H1 (cell line): ENCODE data around the gene CCNK. TPM values are rescaled to one million over a fixed set of nuclear protein-coding genes. Genes with fewer than 3 reads are reported as not detected.

Experiments
- CTCF ChIA-PET: fragments of 300-600 bp; sonication (Branson Sonifier 250); formaldehyde crosslinking; loops from one replicate; lab custom pipeline; 2021; ENCODE audit not compliant: partially characterized antibody; lab: Charles Lee
- POLR2A ChIA-PET: fragments of 300-600 bp; sonication (Branson Sonifier 250); formaldehyde crosslinking; loops from one replicate; lab custom pipeline; 2021; ENCODE audit warnings: inconsistent platforms; ENCODE audit not compliant: partially characterized antibody; lab: Charles Lee
- DNase-seq, 2 experiments: peaks; one replicate each; pipeline versions ENCODE4 v3.0.0 to v3.0.0-alpha.2; 2010 to 2022; ENCODE audit warnings: low spot score in 2 of 2, low read depth in 1 of 2, mixed read lengths in 1 of 2
- FAIRE-seq: peaks from 2 replicates; lab custom pipeline; 2011; peaks lifted over from hg19 to GRCh38; lab: Jason Lieb, UNC
- H2AFZ ChIP-seq: 2 replicates; pipeline ENCODE4 v1.8.1; 2012; ENCODE audit warnings: low read length, inconsistent platforms
- H2AK5ac ChIP-seq: 2 replicates; pipeline ENCODE4 v1.6.1; 2013; ENCODE audit warnings: low read depth, low read length
- H2BK120ac ChIP-seq: replicated peaks from 2 replicates; pipeline ENCODE3; 2013; ENCODE audit warnings: low read depth, low read length, inconsistent platforms
- H2BK12ac ChIP-seq: 2 replicates; pipeline ENCODE4 v1.6.1; 2013; ENCODE audit warnings: low read depth, low read length
- H2BK15ac ChIP-seq: 2 replicates; pipeline ENCODE4 v1.6.1; 2013; ENCODE audit warnings: low read length
- H2BK20ac ChIP-seq: 2 replicates; pipeline ENCODE4 v1.6.1; 2013; ENCODE audit warnings: low read length
- H2BK5ac ChIP-seq: 2 replicates; pipeline ENCODE4 v1.6.1; 2013; ENCODE audit warnings: low read depth, low read length
- H3K14ac ChIP-seq: 2 replicates; pipeline ENCODE4 v1.6.1; 2013; ENCODE audit warnings: inconsistent platforms; ENCODE audit not compliant: insufficient read length
- H3K18ac ChIP-seq: 2 replicates; pipeline ENCODE4 v1.6.1; 2013; ENCODE audit warnings: low read length; ENCODE audit errors: extremely low read depth
- H3K23ac ChIP-seq: 2 replicates; pipeline ENCODE4 v1.6.1; 2013; ENCODE audit warnings: inconsistent platforms; ENCODE audit not compliant: insufficient read length
- H3K23me2 ChIP-seq: 2 replicates; pipeline ENCODE4 v1.6.1; 2013; ENCODE audit warnings: low read depth, low read length
- H3K27ac ChIP-seq: 2 replicates; pipeline ENCODE4 v1.6.1; 2011; ENCODE audit warnings: low read depth, low read length, inconsistent platforms
- H3K27me3 ChIP-seq, 4 experiments: replicated peaks in 1 of 4; 1 replicate in 1 of 4; 2 replicates in 3 of 4; pipeline versions ENCODE4 v1.6.1 to v1.8.1; 2011 to 2013; ENCODE audit warnings: low read length in 3 of 4, mild to moderate bottlenecking in 3 of 4, inconsistent platforms in 2 of 4, mixed read lengths in 2 of 4, moderate library complexity in 1 of 4; ENCODE audit not compliant: control insufficient read depth in 3 of 4, insufficient read depth in 3 of 4; ENCODE audit errors: extremely low read depth in 1 of 4
- H3K36me3 ChIP-seq, 4 experiments: 2 replicates each; pipeline versions ENCODE4 v1.6.1 to v1.8.1; 2011 to 2013; ENCODE audit warnings: mild to moderate bottlenecking in 4 of 4, low read length in 3 of 4, moderate library complexity in 2 of 4, control low read depth in 1 of 4, inconsistent platforms in 1 of 4; ENCODE audit not compliant: insufficient read depth in 4 of 4, control insufficient read depth in 2 of 4
- H3K4ac ChIP-seq: replicated peaks from 2 replicates; pipeline ENCODE3; 2013; ENCODE audit warnings: low read length, low read depth, mixed read lengths, inconsistent platforms; ENCODE audit not compliant: insufficient read length
- H3K4me1 ChIP-seq, 4 experiments: replicated peaks in 1 of 4; 1 replicate in 1 of 4; 2 replicates in 3 of 4; pipeline versions ENCODE4 v1.6.1 to v1.8.1; 2011 to 2013; ENCODE audit warnings: low read length in 3 of 4, inconsistent platforms in 2 of 4, mixed read lengths in 1 of 4; ENCODE audit not compliant: insufficient read depth in 4 of 4, control insufficient read depth in 3 of 4
- H3K4me2 ChIP-seq, 2 experiments: 2 replicates each; pipeline versions ENCODE4 v1.6.1 to v1.8.1; 2011 to 2013; ENCODE audit warnings: low read depth in 2 of 2, low read length in 2 of 2, control low read depth in 1 of 2, inconsistent platforms in 1 of 2, mild to moderate bottlenecking in 1 of 2; ENCODE audit not compliant: insufficient read depth in 1 of 2
- H3K4me3 ChIP-seq, 4 experiments: fragments of 200-600, 300-600 bp in 1 of 4; sonication (generic), shearing (Covaris generic), sonication (Bioruptor Twin) in 1 of 4; 2 replicates each; pipeline versions ENCODE4 v1.5.1 to v1.8.1; 2011 to 2016; ENCODE audit warnings: low read length in 4 of 4, low read depth in 3 of 4, control low read depth in 2 of 4, inconsistent platforms in 2 of 4, mild to moderate bottlenecking in 2 of 4, mixed read lengths in 1 of 4, moderate library complexity in 1 of 4; ENCODE audit not compliant: insufficient read depth in 2 of 4; ENCODE audit errors: extremely low read depth in 1 of 4
- H3K56ac ChIP-seq: replicated peaks from 2 replicates; pipeline ENCODE3; 2013; ENCODE audit warnings: low read depth, mild to moderate bottlenecking, mixed read lengths, low read length, inconsistent platforms; ENCODE audit not compliant: insufficient read length
- H3K79me1 ChIP-seq: 2 replicates; pipeline ENCODE4 v1.6.1; 2013; ENCODE audit warnings: low read depth, low read length, control low read depth
- H3K79me2 ChIP-seq, 2 experiments: 2 replicates each; pipeline versions ENCODE4 v1.6.1 to v1.8.1; 2012 to 2013; ENCODE audit warnings: low read length in 2 of 2, mild to moderate bottlenecking in 2 of 2, inconsistent platforms in 1 of 2; ENCODE audit not compliant: insufficient read depth in 2 of 2, control insufficient read depth in 1 of 2
- H3K9ac ChIP-seq, 4 experiments: replicated peaks in 1 of 4; 1 replicate in 1 of 4; 2 replicates in 3 of 4; pipeline versions ENCODE4 v1.6.1 to v1.8.1; 2011 to 2013; ENCODE audit warnings: low read depth in 3 of 4, low read length in 3 of 4, control low read depth in 2 of 4, mild to moderate bottlenecking in 2 of 4, moderate library complexity in 2 of 4, inconsistent platforms in 1 of 4; ENCODE audit errors: extremely low read depth in 1 of 4
- H3K9me3 ChIP-seq, 2 experiments: 2 replicates each; pipeline versions ENCODE4 v1.6.1 to v1.8.1; 2012 to 2013; ENCODE audit warnings: mild to moderate bottlenecking in 2 of 2, moderate library complexity in 2 of 2, control low read depth in 1 of 2, inconsistent platforms in 1 of 2, low read depth in 1 of 2, low read length in 1 of 2, mixed read lengths in 1 of 2; ENCODE audit not compliant: insufficient read depth in 2 of 2
- H4K20me1 ChIP-seq, 2 experiments: replicated peaks in 1 of 2; 2 replicates each; pipeline versions ENCODE3 to v1.8.1; 2011 to 2013; ENCODE audit warnings: inconsistent platforms in 2 of 2, low read length in 2 of 2, mild to moderate bottlenecking in 1 of 2; ENCODE audit not compliant: insufficient read depth in 2 of 2, control insufficient read depth in 1 of 2
- H4K5ac ChIP-seq: 2 replicates; pipeline ENCODE4 v1.6.1; 2013; ENCODE audit warnings: low read length, low read depth, mixed read lengths, inconsistent platforms; ENCODE audit not compliant: insufficient read length
- H4K8ac ChIP-seq: 2 replicates; pipeline ENCODE4 v1.8.0; 2013; ENCODE audit warnings: mild to moderate bottlenecking, moderate library complexity, low read length, inconsistent platforms; ENCODE audit not compliant: insufficient read depth; ENCODE audit errors: extremely low read depth
- H4K91ac ChIP-seq: replicated peaks from 2 replicates; pipeline ENCODE3; 2013; ENCODE audit warnings: low read length, mixed read lengths, inconsistent platforms; ENCODE audit not compliant: insufficient read length
- ASH2L ChIP-seq: fragments of 200-600, 300-600 bp; sonication (generic); IDR thresholded peaks from one replicate; pipeline ENCODE4 v1.7.1; 2017; ENCODE audit warnings: low read length
- BCL11A ChIP-seq, 2 experiments: IDR thresholded peaks; one replicate each; pipeline ENCODE4 v1.6.1; 2011; ENCODE audit warnings: low read depth in 2 of 2, low read length in 2 of 2, mild to moderate bottlenecking in 2 of 2
- CBX5 ChIP-seq: fragments of 300-800, 300-1000 bp; sonication (generic); IDR thresholded peaks from 2 replicates; pipeline ENCODE4 v1.7.1; 2016; ENCODE audit warnings: antibody characterized with exemption, low read length, low read depth
- CHD2 ChIP-seq: IDR thresholded peaks from 2 replicates; pipeline ENCODE4 v1.6.1; 2012; ENCODE audit warnings: low read length, improper control_type of control experiment
- EGR1 ChIP-seq: IDR thresholded peaks from 2 replicates; pipeline ENCODE4 v1.6.1; 2011; ENCODE audit warnings: low read depth, low read length, borderline replicate concordance
- FOSL1 ChIP-seq: IDR thresholded peaks from 2 replicates; pipeline ENCODE4 v1.6.1; 2011; ENCODE audit warnings: mild to moderate bottlenecking, low read depth, low read length, moderate library complexity; ENCODE audit not compliant: insufficient read depth
- JUND ChIP-seq: IDR thresholded peaks from 2 replicates; pipeline ENCODE4 v1.6.1; 2011; ENCODE audit warnings: mild to moderate bottlenecking, improper control_type of control experiment, low read length
- KDM4A ChIP-seq: IDR thresholded peaks from one replicate; pipeline ENCODE4 v1.7.1; 2012; ENCODE audit warnings: low read depth, mild to moderate bottlenecking, moderate library complexity, low read length, inconsistent platforms; ENCODE audit not compliant: severe bottlenecking
- SIRT6 ChIP-seq: IDR thresholded peaks from one replicate; pipeline ENCODE4 v1.7.1; 2012; ENCODE audit warnings: low read length, inconsistent platforms
- SP1 ChIP-seq: IDR thresholded peaks from 2 replicates; pipeline ENCODE4 v1.6.1; 2011; ENCODE audit warnings: low read depth, low read length
- USF2 ChIP-seq: IDR thresholded peaks from 2 replicates; pipeline ENCODE4 v1.6.1; 2011; ENCODE audit warnings: low read length, improper control_type of control experiment
- YY1 ChIP-seq: IDR thresholded peaks from 2 replicates; pipeline ENCODE4 v1.6.1; 2011; ENCODE audit warnings: low read depth, mild to moderate bottlenecking, low read length
- WGBS, 2 experiments: shearing (Covaris generic) in 1 of 2; methylation state at CpG; one replicate each; pipeline versions ENCODE4 v1.1.6 to v1.1.7; 2013 to 2015; ENCODE audit warnings: low lambda C conversion rate in 2 of 2, mixed read lengths in 2 of 2, inconsistent platforms in 1 of 2, low coverage in 1 of 2, missing lambda C conversion rate in 1 of 2; ENCODE audit not compliant: insufficient replicate concordance in 2 of 2, insufficient coverage in 1 of 2, insufficient read length in 1 of 2; ENCODE audit errors: extremely low coverage in 1 of 2, missing lambda C conversion rate in 1 of 2; 5-methylcytosine and 5-hydroxymethylcytosine counted together
- polyA plus RNA-seq, 7 experiments: library from polyadenylated mRNA; depleted of rRNA in 3 of 7; stranded (reverse) in 5 of 7; unstranded in 2 of 7; fragments of >200 nt in 5 of 7; fragments of 200-250 nt in 2 of 7; gene quantifications; 1 replicate in 5 of 7; 2 replicates in 1 of 7; 4 replicates in 1 of 7; pipeline versions ENCODE4 v1.2.1 to v1.2.3, GENCODE V29; 2011 to 2013; ENCODE audit warnings: missing spikeins in 2 of 7, mixed read lengths in 2 of 7
- total RNA-seq: library from RNA; stranded (reverse); fragmentation: NEBNext Ultra II Directional; extraction: Animal tissue kit (Norgen Biotek cat#: 25700); gene quantifications from 2 replicates; pipeline ENCODE4 v1.2.1, GENCODE V29; 2021

The CCNK gene
- total and polyA plus RNA-seq, 2 of the 8 experiments (the other 6 are each of a cell fraction or from before 2014, with no cell fraction given) = 10.7 to 82.7 TPM

- Histone ChIP-seq H3K56ac (no peak overlapping the region), H3K23me2 (no peaks in the 10 kb centered on the region), H3K9me3 (no peaks in the 10 kb centered on the region), H2BK12ac (no peak overlapping the region), H3K27me3 (no peaks in the 10 kb centered on the region), H3K79me2 (peaks cover 0 to 2% of the 10 kb centered on the region in 2 experiments; a peak in 1 of 4 replicates), H3K18ac (no peak overlapping the region), H3K36me3 (peaks cover 0 to 4% (median 0%) of the 10 kb centered on the region in 4 experiments; a peak in 2 of 8 replicates), H3K23ac (no peak overlapping the region), H3K14ac (no peak overlapping the region), H3K4me2 (no peak overlapping the region), H3K79me1 (no peaks in the 10 kb centered on the region; the same call in 1 of the 2 replicates), H3K27ac (no peak overlapping the region), H3K4me1 (peaks cover 0 to 11% (median 4%) of the 10 kb centered on the region in 4 experiments; a peak in 6 of 7 replicates), H4K91ac (no peak overlapping the region), H2BK20ac (no peak overlapping the region), H2BK120ac (no peak overlapping the region), H3K4ac (no peak overlapping the region), H2BK15ac (no peak overlapping the region), H4K20me1 (peaks cover 3 to 5% of the 10 kb centered on the region in 2 experiments), H4K8ac (no peak overlapping the region), H2BK5ac (no peak overlapping the region; the same call in 1 of the 2 replicates), H2AK5ac (no peak overlapping the region; the same call in 1 of the 2 replicates), H3K9ac (no peak overlapping the region), H3K4me3 (no peak overlapping the region), H4K5ac (no peak overlapping the region), H2AFZ (no peak overlapping the region)
- DNase-seq (no peak), FAIRE-seq (no peak)
- CTCF ChIA-PET = interaction anchor here (0.6 to 3.8 kb wide), 26 partner anchors 10 to 429 kb away, joined by 3 to 32 read pairs (median 4); no protein-coding TSS in a partner anchor
- POLR2A ChIA-PET = interaction anchor here (1.0 to 1.3 kb wide), 2 partner anchors 26 to 77 kb away, joined by 3 read pairs; no protein-coding TSS in a partner anchor
- 82% methylated on average over 10 of the region's 16 CpGs; no CpG with 5 or more reads in 1 of the 2 experiments for WGBS, 2 experiments
- no peak for TF ChIP-seq BCL11A (IDR thresholded peaks at IDR 0.05; ENCODE audit: low read depth in 2 of 2, low read length in 2 of 2)
- no peak for TF ChIP-seq CHD2
- TF ChIP-seq SP1 = no peak
- TF ChIP-seq SIRT6 = no peak
- no peak for TF ChIP-seq CBX5
- no peak for TF ChIP-seq FOSL1
- TF ChIP-seq ASH2L = no peak
- no peak for TF ChIP-seq KDM4A
- no peak for TF ChIP-seq EGR1
- TF ChIP-seq JUND = no peak
- TF ChIP-seq YY1 = no peak
- TF ChIP-seq USF2 = no peak
Measured at GRCh38 chr14:99517643-99518381, 36.6 kb downstream of the CCNK start.
